ENCODE results near the gene PVR.
"Not testable (repeated sequence)": the region's sequence is repeated elsewhere in the genome, so short reads cannot be mapped to it uniquely, and the experiment has no call there.

The PVR gene

DNA sequence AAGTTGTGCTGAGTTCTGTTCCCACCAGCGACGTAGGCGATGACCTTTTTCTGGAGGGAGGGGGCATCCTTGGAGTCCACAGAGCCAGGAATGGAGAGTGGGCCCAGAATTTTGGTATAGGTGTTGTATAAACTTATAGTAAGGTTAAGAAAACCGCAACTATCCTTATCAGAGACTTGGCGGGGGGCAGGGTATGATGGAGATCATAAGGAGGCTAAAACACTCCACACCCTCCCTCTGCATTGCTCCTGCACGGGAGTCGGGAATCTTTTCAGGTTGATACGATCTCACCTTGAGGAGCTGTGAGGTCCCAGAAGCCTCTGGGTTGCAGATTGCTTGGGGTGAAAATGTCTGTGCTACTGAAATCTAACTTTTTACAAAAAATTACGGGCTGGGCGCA lies 21.3 kb downstream of the PVR start:
- no peak overlapping the region for H3K4me3 ChIP-seq (ENCODE audit: low read length)
- no peaks in the 10 kb centered on the region for H4K20me1 ChIP-seq (ENCODE audit: insufficient read depth, low read length)
- H3K36me3 ChIP-seq (replicated peaks; ENCODE audit: low read depth, low read length): no peaks in the 10 kb centered on the region
- H3K79me2 ChIP-seq (ENCODE audit: low read length): no peaks in the 10 kb centered on the region
- peaks cover 30% of the 10 kb centered on the region for H3K27me3 ChIP-seq (ENCODE audit: low read depth, low read length)
- TF ChIP-seq, protein P1, sequence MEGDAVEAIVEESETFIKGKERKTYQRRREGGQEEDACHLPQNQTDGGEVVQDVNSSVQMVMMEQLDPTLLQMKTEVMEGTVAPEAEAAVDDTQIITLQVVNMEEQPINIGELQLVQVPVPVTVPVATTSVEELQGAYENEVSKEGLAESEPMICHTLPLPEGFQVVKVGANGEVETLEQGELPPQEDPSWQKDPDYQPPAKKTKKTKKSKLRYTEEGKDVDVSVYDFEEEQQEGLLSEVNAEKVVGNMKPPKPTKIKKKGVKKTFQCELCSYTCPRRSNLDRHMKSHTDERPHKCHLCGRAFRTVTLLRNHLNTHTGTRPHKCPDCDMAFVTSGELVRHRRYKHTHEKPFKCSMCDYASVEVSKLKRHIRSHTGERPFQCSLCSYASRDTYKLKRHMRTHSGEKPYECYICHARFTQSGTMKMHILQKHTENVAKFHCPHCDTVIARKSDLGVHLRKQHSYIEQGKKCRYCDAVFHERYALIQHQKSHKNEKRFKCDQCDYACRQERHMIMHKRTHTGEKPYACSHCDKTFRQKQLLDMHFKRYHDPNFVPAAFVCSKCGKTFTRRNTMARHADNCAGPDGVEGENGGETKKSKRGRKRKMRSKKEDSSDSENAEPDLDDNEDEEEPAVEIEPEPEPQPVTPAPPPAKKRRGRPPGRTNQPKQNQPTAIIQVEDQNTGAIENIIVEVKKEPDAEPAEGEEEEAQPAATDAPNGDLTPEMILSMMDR (IDR thresholded peaks at IDR 0.05; ENCODE audit: low read depth, low read length): no peak
- TF ChIP-seq EZH2phosphoT487 (IDR thresholded peaks at IDR 0.05; ENCODE audit: low read depth): no peak
- H3K4me2 ChIP-seq (ENCODE audit: low read length): no peak overlapping the region
- H2AFZ ChIP-seq (ENCODE audit: low read depth, low read length): no peak overlapping the region
- H3K4me1 ChIP-seq (ENCODE audit: low read length): no peaks in the 10 kb centered on the region
- no peak overlapping the region for H3K9ac ChIP-seq (ENCODE audit: low read length)
- no peak overlapping the region for H3K27ac ChIP-seq (ENCODE audit: low read length)
- H3K9me3 ChIP-seq (ENCODE audit: insufficient read depth, low read length): no peaks in the 10 kb centered on the region

- Histone ChIP-seq H3K9ac (ENCODE audit: low read length) (no peak overlapping the region), H3K36me3 (replicated peaks; ENCODE audit: low read depth, low read length) (no peaks in the 10 kb centered on the region), H3K4me2 (ENCODE audit: low read length) (no peak overlapping the region), H3K9me3 (ENCODE audit: insufficient read depth, low read length) (no peaks in the 10 kb centered on the region), H2AFZ (ENCODE audit: low read depth, low read length) (no peak overlapping the region), H3K79me2 (ENCODE audit: low read length) (no peaks in the 10 kb centered on the region), H3K27ac (ENCODE audit: low read length) (no peak overlapping the region), H3K4me3 (ENCODE audit: low read length) (no peak overlapping the region), H3K27me3 (ENCODE audit: low read depth, low read length) (peaks cover 24% of the 10 kb centered on the region), H4K20me1 (ENCODE audit: insufficient read depth, low read length) (no peaks in the 10 kb centered on the region), H3K4me1 (ENCODE audit: low read length) (no peaks in the 10 kb centered on the region)
- TF ChIP-seq, protein P1 (IDR thresholded peaks at IDR 0.05; ENCODE audit: low read depth, low read length): no peak
- no peak for TF ChIP-seq EZH2phosphoT487 (IDR thresholded peaks at IDR 0.05; ENCODE audit: low read depth)
These were observed 23.3 kb downstream of the PVR start for GRCh38 chr19:44666852-44667556.

GRCh38 chr19:44668985-44669764 lies 25.5 kb downstream of the PVR start:
- H3K9ac ChIP-seq (ENCODE audit: low read length): no peak overlapping the region
- no peaks in the 10 kb centered on the region for H3K4me1 ChIP-seq (ENCODE audit: low read length)
- no peak overlapping the region for H3K4me3 ChIP-seq (ENCODE audit: low read length)
- H3K4me2 ChIP-seq (ENCODE audit: low read length): no peak overlapping the region
- no peaks in the 10 kb centered on the region for H3K36me3 ChIP-seq (replicated peaks; ENCODE audit: low read depth, low read length)
- no peak overlapping the region for H3K27ac ChIP-seq (ENCODE audit: low read length)
- H3K27me3 ChIP-seq (ENCODE audit: low read depth, low read length): peaks cover 19% of the 10 kb centered on the region; the same call in 1 of the 2 replicates
- H2AFZ ChIP-seq (ENCODE audit: low read depth, low read length): no peak overlapping the region
- no peak for TF ChIP-seq EZH2phosphoT487 (IDR thresholded peaks at IDR 0.05; ENCODE audit: low read depth)
- TF ChIP-seq, protein P1 (IDR thresholded peaks at IDR 0.05; ENCODE audit: low read depth, low read length): no peak
- H4K20me1 ChIP-seq (ENCODE audit: insufficient read depth, low read length): no peaks in the 10 kb centered on the region
- H3K9me3 ChIP-seq (ENCODE audit: insufficient read depth, low read length): no peaks in the 10 kb centered on the region
- H3K79me2 ChIP-seq (ENCODE audit: low read length): no peaks in the 10 kb centered on the region

GRCh38 chr19:44670027-44670426 lies 26.3 kb downstream of the PVR start:
- not testable (repeated sequence) for H3K9ac ChIP-seq (ENCODE audit: low read length); H3K9me3 ChIP-seq (ENCODE audit: insufficient read depth, low read length); H3K36me3 ChIP-seq (replicated peaks; ENCODE audit: low read depth, low read length); H3K4me1 ChIP-seq (ENCODE audit: low read length); H4K20me1 ChIP-seq (ENCODE audit: insufficient read depth, low read length); H3K79me2 ChIP-seq (ENCODE audit: low read length); H3K4me3 ChIP-seq (ENCODE audit: low read length); H3K4me2 ChIP-seq (ENCODE audit: low read length); H3K27ac ChIP-seq (ENCODE audit: low read length); H2AFZ ChIP-seq (ENCODE audit: low read depth, low read length)
- peaks cover 22% of the 10 kb centered on the region; the same call in 1 of the 2 replicates for H3K27me3 ChIP-seq (ENCODE audit: low read depth, low read length)
